ENCODE measurements around the gene JAK1.

DNA sequence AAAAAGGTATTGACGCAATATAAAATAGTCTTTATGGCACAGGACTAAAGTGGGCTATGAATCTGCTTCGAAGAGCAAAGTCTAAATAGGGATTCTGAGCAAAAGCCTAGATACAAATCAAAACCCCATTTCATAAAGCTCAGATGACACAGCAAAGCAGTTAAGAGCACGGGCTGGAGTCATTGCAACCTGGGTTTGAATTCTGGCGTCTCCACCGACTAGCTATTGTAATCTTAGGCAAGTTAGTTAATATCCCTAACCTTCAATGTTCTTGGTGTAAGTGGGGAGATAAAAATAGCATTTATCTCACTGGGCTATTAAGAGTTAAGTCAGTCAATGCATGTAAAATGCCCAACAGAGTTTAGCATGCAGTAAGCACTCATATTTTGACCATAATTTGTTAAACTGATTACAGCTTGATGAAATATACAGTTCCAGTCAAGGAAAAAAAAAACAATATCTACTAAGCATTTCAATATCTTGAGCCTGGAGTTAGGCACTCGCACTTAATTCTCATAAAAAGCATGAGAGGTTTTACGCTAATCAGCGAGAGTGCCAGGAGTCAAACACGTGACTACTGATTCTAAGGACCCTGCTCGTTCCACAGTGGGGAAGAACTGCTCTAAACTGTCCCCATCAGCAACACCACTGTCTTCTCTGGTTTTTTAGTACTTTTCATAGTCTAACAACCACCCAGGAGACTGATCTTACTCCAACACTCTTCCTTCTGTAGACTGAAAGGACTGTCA, 75.5 kb downstream of the JAK1 start:
- no peak for TF ChIP-seq FOXM1 (IDR thresholded peaks at IDR 0.05; ENCODE audit: borderline replicate concordance, low read depth)
- no peak for TF ChIP-seq EP300 (IDR thresholded peaks at IDR 0.05; ENCODE audit: borderline replicate concordance)
- TF ChIP-seq YY1 (IDR thresholded peaks at IDR 0.05; ENCODE audit: low read depth): no peak
- no peak for TF ChIP-seq CREB1 (IDR thresholded peaks at IDR 0.05; ENCODE audit: low read depth)
- no peak for TF ChIP-seq TEAD4 (IDR thresholded peaks at IDR 0.05)
- TF ChIP-seq, protein P1, sequence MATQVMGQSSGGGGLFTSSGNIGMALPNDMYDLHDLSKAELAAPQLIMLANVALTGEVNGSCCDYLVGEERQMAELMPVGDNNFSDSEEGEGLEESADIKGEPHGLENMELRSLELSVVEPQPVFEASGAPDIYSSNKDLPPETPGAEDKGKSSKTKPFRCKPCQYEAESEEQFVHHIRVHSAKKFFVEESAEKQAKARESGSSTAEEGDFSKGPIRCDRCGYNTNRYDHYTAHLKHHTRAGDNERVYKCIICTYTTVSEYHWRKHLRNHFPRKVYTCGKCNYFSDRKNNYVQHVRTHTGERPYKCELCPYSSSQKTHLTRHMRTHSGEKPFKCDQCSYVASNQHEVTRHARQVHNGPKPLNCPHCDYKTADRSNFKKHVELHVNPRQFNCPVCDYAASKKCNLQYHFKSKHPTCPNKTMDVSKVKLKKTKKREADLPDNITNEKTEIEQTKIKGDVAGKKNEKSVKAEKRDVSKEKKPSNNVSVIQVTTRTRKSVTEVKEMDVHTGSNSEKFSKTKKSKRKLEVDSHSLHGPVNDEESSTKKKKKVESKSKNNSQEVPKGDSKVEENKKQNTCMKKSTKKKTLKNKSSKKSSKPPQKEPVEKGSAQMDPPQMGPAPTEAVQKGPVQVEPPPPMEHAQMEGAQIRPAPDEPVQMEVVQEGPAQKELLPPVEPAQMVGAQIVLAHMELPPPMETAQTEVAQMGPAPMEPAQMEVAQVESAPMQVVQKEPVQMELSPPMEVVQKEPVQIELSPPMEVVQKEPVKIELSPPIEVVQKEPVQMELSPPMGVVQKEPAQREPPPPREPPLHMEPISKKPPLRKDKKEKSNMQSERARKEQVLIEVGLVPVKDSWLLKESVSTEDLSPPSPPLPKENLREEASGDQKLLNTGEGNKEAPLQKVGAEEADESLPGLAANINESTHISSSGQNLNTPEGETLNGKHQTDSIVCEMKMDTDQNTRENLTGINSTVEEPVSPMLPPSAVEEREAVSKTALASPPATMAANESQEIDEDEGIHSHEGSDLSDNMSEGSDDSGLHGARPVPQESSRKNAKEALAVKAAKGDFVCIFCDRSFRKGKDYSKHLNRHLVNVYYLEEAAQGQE (IDR thresholded peaks at IDR 0.05; ENCODE audit: low read depth): no peak
- TF ChIP-seq, protein P2, sequence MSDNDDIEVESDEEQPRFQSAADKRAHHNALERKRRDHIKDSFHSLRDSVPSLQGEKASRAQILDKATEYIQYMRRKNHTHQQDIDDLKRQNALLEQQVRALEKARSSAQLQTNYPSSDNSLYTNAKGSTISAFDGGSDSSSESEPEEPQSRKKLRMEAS (IDR thresholded peaks at IDR 0.05): no peak
- TF ChIP-seq TAF1 (IDR thresholded peaks at IDR 0.05; ENCODE audit: low read depth): no peak
- no peak for TF ChIP-seq TCF12 (IDR thresholded peaks at IDR 0.05; ENCODE audit: low read depth)
- TF ChIP-seq, protein P3, sequence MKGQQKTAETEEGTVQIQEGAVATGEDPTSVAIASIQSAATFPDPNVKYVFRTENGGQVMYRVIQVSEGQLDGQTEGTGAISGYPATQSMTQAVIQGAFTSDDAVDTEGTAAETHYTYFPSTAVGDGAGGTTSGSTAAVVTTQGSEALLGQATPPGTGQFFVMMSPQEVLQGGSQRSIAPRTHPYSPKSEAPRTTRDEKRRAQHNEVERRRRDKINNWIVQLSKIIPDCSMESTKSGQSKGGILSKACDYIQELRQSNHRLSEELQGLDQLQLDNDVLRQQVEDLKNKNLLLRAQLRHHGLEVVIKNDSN (IDR thresholded peaks at IDR 0.05): no peak
- no peak for TF ChIP-seq NFIC (IDR thresholded peaks at IDR 0.05)
- TF ChIP-seq CEBPB (IDR thresholded peaks at IDR 0.05): no peak

Measured in Ishikawa (cell line).